ENCODE measurements around the gene ST7. TPM values are rescaled to one million over a fixed set of nuclear protein-coding genes. Genes with fewer than 3 reads are reported as not detected.

Gene ST7
- total and polyA plus RNA-seq, 2 of the 8 experiments (the other 6 are each of a cell fraction or from before 2014, with no cell fraction given): 16.3 to 18.0 TPM

DNA sequence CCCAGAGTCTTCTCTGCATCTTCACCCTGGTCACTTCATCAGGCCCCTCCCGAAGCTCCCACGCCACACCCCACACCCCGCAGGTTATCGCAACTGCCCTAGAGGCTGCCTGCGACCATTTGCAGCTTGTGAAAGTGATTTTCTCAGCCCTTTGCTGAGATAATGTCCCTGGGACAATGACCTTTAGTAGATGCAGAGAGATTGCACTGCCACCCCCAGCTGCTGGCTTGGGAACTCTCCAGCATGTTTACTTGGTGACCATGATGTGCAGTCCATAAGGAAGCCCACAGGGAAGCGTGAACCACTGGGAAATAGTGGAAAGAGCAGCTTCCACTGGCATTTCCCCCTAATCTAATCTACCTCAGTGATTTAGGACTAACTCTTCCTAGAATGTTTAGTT is 272.2 kb downstream of the ST7 start (continued):
- TF ChIP-seq, protein P1, sequence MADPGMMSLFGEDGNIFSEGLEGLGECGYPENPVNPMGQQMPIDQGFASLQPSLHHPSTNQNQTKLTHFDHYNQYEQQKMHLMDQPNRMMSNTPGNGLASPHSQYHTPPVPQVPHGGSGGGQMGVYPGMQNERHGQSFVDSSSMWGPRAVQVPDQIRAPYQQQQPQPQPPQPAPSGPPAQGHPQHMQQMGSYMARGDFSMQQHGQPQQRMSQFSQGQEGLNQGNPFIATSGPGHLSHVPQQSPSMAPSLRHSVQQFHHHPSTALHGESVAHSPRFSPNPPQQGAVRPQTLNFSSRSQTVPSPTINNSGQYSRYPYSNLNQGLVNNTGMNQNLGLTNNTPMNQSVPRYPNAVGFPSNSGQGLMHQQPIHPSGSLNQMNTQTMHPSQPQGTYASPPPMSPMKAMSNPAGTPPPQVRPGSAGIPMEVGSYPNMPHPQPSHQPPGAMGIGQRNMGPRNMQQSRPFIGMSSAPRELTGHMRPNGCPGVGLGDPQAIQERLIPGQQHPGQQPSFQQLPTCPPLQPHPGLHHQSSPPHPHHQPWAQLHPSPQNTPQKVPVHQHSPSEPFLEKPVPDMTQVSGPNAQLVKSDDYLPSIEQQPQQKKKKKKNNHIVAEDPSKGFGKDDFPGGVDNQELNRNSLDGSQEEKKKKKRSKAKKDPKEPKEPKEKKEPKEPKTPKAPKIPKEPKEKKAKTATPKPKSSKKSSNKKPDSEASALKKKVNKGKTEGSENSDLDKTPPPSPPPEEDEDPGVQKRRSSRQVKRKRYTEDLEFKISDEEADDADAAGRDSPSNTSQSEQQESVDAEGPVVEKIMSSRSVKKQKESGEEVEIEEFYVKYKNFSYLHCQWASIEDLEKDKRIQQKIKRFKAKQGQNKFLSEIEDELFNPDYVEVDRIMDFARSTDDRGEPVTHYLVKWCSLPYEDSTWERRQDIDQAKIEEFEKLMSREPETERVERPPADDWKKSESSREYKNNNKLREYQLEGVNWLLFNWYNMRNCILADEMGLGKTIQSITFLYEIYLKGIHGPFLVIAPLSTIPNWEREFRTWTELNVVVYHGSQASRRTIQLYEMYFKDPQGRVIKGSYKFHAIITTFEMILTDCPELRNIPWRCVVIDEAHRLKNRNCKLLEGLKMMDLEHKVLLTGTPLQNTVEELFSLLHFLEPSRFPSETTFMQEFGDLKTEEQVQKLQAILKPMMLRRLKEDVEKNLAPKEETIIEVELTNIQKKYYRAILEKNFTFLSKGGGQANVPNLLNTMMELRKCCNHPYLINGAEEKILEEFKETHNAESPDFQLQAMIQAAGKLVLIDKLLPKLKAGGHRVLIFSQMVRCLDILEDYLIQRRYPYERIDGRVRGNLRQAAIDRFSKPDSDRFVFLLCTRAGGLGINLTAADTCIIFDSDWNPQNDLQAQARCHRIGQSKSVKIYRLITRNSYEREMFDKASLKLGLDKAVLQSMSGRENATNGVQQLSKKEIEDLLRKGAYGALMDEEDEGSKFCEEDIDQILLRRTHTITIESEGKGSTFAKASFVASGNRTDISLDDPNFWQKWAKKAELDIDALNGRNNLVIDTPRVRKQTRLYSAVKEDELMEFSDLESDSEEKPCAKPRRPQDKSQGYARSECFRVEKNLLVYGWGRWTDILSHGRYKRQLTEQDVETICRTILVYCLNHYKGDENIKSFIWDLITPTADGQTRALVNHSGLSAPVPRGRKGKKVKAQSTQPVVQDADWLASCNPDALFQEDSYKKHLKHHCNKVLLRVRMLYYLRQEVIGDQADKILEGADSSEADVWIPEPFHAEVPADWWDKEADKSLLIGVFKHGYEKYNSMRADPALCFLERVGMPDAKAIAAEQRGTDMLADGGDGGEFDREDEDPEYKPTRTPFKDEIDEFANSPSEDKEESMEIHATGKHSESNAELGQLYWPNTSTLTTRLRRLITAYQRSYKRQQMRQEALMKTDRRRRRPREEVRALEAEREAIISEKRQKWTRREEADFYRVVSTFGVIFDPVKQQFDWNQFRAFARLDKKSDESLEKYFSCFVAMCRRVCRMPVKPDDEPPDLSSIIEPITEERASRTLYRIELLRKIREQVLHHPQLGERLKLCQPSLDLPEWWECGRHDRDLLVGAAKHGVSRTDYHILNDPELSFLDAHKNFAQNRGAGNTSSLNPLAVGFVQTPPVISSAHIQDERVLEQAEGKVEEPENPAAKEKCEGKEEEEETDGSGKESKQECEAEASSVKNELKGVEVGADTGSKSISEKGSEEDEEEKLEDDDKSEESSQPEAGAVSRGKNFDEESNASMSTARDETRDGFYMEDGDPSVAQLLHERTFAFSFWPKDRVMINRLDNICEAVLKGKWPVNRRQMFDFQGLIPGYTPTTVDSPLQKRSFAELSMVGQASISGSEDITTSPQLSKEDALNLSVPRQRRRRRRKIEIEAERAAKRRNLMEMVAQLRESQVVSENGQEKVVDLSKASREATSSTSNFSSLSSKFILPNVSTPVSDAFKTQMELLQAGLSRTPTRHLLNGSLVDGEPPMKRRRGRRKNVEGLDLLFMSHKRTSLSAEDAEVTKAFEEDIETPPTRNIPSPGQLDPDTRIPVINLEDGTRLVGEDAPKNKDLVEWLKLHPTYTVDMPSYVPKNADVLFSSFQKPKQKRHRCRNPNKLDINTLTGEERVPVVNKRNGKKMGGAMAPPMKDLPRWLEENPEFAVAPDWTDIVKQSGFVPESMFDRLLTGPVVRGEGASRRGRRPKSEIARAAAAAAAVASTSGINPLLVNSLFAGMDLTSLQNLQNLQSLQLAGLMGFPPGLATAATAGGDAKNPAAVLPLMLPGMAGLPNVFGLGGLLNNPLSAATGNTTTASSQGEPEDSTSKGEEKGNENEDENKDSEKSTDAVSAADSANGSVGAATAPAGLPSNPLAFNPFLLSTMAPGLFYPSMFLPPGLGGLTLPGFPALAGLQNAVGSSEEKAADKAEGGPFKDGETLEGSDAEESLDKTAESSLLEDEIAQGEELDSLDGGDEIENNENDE (IDR thresholded peaks at IDR 0.05; ENCODE audit: insufficient replicate concordance, low read length): no peak
- TF ChIP-seq, protein P2, sequence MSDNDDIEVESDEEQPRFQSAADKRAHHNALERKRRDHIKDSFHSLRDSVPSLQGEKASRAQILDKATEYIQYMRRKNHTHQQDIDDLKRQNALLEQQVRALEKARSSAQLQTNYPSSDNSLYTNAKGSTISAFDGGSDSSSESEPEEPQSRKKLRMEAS (IDR thresholded peaks at IDR 0.05): no peak
- TF ChIP-seq, protein P3, sequence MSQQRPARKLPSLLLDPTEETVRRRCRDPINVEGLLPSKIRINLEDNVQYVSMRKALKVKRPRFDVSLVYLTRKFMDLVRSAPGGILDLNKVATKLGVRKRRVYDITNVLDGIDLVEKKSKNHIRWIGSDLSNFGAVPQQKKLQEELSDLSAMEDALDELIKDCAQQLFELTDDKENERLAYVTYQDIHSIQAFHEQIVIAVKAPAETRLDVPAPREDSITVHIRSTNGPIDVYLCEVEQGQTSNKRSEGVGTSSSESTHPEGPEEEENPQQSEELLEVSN (IDR thresholded peaks at IDR 0.05): no peak
- TF ChIP-seq MAFK (IDR thresholded peaks at IDR 0.05; ENCODE audit: low read depth, low read length) (no peak), SRF (IDR thresholded peaks at IDR 0.05; ENCODE audit: low read depth, low read length) (no peak)

Data from H1 (cell line).